ENCODE measurements around the gene ZBTB20. TPM values are rescaled to one million over a fixed set of nuclear protein-coding genes. Genes with fewer than 3 reads are reported as not detected.

Gene ZBTB20
- total and polyA plus RNA-seq, 9 donors = 4.3 to 160 (median 107) TPM

GRCh38 chr3:115004201-115005140 lies 142.6 kb downstream of the ZBTB20 start:
- Histone ChIP-seq H3K4me1 (ENCODE audit: insufficient read depth) (no peaks in the 10 kb centered on the region), H3K4me3 (no peak overlapping the region), H3K9me3 (no peaks in the 10 kb centered on the region), H3K36me3 (no peaks in the 10 kb centered on the region), H3K27ac (no peak overlapping the region), H3K27me3 (no peaks in the 10 kb centered on the region)
- DNase-seq = no peak
- WGBS, 3 donors = 89 to 93% (median 89%) methylated on average over 2 of the region's 2 CpGs
- TF ChIP-seq EP300 (IDR thresholded peaks at IDR 0.05) (no peak), CTCF (IDR thresholded peaks at IDR 0.05) (no peak), POLR2A (IDR thresholded peaks at IDR 0.05) (no peak)
- intact Hi-C loops (cut with DNase I) = no loop called here

GRCh38 chr3:114998971-114999579 lies 148.0 kb downstream of the ZBTB20 start:
- Histone ChIP-seq H3K36me3 (no peaks in the 10 kb centered on the region), H3K4me3 (no peak overlapping the region), H3K27ac (no peak overlapping the region), H3K4me1 (ENCODE audit: insufficient read depth) (no peaks in the 10 kb centered on the region), H3K27me3 (no peaks in the 10 kb centered on the region), H3K9me3 (no peaks in the 10 kb centered on the region)
- intact Hi-C loops (cut with DNase I) = no loop called here
- DNase-seq = no peak
- 88 to 91% (median 91%) methylated on average over 2 of the region's 2 CpGs for WGBS, 3 donors
- TF ChIP-seq EP300 (IDR thresholded peaks at IDR 0.05) = no peak

- no peaks in the 10 kb centered on the region for H3K4me1 ChIP-seq (ENCODE audit: insufficient read depth)
- intact Hi-C loops (cut with DNase I) = no loop called here
- no peak for TF ChIP-seq POLR2A (IDR thresholded peaks at IDR 0.05)
- no peak for TF ChIP-seq CTCF (IDR thresholded peaks at IDR 0.05)
- TF ChIP-seq EP300 (IDR thresholded peaks at IDR 0.05) = no peak
- H3K27ac ChIP-seq = no peak overlapping the region
- no peak overlapping the region for H3K4me3 ChIP-seq
- H3K27me3 ChIP-seq = no peaks in the 10 kb centered on the region
- H3K9me3 ChIP-seq = no peaks in the 10 kb centered on the region
- 89 to 91% (median 90%) methylated on average over 6 of the region's 6 CpGs for WGBS, 3 donors
- DNase-seq = no peak
- H3K36me3 ChIP-seq = no peaks in the 10 kb centered on the region
These were observed 152.3 kb downstream of the ZBTB20 start for GRCh38 chr3:114994554-114995341.

- Histone ChIP-seq H3K27me3 (no peaks in the 10 kb centered on the region), H3K36me3 (no peaks in the 10 kb centered on the region), H3K27ac (no peak overlapping the region), H3K4me1 (ENCODE audit: insufficient read depth) (no peaks in the 10 kb centered on the region), H3K9me3 (no peaks in the 10 kb centered on the region), H3K4me3 (no peak overlapping the region)
- no peak for DNase-seq
- TF ChIP-seq EP300 (IDR thresholded peaks at IDR 0.05) (no peak), POLR2A (IDR thresholded peaks at IDR 0.05) (no peak)
- intact Hi-C loops (cut with DNase I) = no loop called here
- WGBS, 3 donors = 89 to 95% (median 93%) methylated on average over 1 of the region's 1 CpG
These were observed 161.3 kb downstream of the ZBTB20 start for GRCh38 chr3:114985776-114986175.

- TF ChIP-seq CTCF (IDR thresholded peaks at IDR 0.05) (no peak), EP300 (IDR thresholded peaks at IDR 0.05) (no peak), POLR2A (IDR thresholded peaks at IDR 0.05) (no peak)
- H3K36me3 ChIP-seq = no peaks in the 10 kb centered on the region
- no peak overlapping the region for H3K4me3 ChIP-seq
- WGBS, 3 donors = 32 to 51% (median 41%) methylated on average over 6 of the region's 6 CpGs
- intact Hi-C loops (cut with DNase I) = no loop called here
- H3K27me3 ChIP-seq = no peaks in the 10 kb centered on the region
- no peak for DNase-seq
- H3K4me1 ChIP-seq (ENCODE audit: insufficient read depth) = no peaks in the 10 kb centered on the region
- no peak overlapping the region for H3K27ac ChIP-seq
- no peaks in the 10 kb centered on the region for H3K9me3 ChIP-seq
These were observed 163.8 kb downstream of the ZBTB20 start for GRCh38 chr3:114983248-114983647.
